Peyer's patch (tissue), 4 donors: Measurements from ENCODE around the gene SH3RF3.

Experiments used
- POLR2A ChIP-seq, 2 donors: fragments of 450-650 bp; IDR thresholded peaks; one replicate each; pipeline ENCODE4 v1.5.1; 2017; ENCODE audit warnings: antibody characterized with exemption in 2 of 2, mild to moderate bottlenecking in 2 of 2, moderate library complexity in 2 of 2
- TF ChIP-seq, protein P1 (sequence below), 6 experiments: fragments of 450-650 bp in 4 of 6; fragments of 200-600 bp in 2 of 6; sonication (generic) in 1 of 6; IDR thresholded peaks; one replicate each; pipeline ENCODE4 v1.5.1; 2017 to 2019; ENCODE audit warnings: antibody characterized with exemption in 6 of 6, mild to moderate bottlenecking in 3 of 6, moderate library complexity in 1 of 6

DNA sequence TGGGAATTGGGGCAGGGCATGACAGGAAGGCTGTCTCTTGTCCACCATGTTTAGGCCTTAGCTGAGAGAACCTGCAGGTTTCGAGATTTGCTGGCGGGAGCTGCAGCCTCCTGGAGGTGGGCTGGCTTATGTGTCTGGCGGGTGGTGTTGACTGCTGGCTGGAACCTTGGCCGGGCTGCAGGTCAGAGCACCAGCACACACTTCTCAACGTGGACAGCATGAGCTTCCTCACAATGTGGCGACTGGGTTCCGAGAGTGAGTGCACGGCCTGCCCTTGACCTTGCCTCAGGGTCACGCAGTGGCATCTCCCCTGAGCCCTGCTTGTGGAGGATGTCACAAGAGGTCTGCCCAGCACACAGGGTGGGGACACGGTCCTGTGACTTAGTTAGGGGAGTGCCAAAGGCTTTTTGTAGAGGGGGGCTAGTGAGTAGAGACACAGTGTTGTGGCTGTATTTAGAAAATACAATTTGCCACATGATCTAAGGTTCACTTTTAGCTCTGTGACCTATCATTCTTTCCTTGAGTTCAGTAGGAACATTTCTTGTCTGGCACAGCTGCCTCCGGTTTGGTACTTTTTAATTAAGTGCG lies 350.0 kb downstream of the SH3RF3 start:
- TF ChIP-seq, protein P1, sequence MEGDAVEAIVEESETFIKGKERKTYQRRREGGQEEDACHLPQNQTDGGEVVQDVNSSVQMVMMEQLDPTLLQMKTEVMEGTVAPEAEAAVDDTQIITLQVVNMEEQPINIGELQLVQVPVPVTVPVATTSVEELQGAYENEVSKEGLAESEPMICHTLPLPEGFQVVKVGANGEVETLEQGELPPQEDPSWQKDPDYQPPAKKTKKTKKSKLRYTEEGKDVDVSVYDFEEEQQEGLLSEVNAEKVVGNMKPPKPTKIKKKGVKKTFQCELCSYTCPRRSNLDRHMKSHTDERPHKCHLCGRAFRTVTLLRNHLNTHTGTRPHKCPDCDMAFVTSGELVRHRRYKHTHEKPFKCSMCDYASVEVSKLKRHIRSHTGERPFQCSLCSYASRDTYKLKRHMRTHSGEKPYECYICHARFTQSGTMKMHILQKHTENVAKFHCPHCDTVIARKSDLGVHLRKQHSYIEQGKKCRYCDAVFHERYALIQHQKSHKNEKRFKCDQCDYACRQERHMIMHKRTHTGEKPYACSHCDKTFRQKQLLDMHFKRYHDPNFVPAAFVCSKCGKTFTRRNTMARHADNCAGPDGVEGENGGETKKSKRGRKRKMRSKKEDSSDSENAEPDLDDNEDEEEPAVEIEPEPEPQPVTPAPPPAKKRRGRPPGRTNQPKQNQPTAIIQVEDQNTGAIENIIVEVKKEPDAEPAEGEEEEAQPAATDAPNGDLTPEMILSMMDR (IDR thresholded peaks at IDR 0.05) = no peak
- TF ChIP-seq POLR2A (IDR thresholded peaks at IDR 0.05) = no peak
